Stimulated activated CD8-positive, alpha-beta memory T cell treated with anti-CD3 and anti-CD28 coated beads, Interleukin-12 subunit alpha, Interleukin-12 subunit beta, amount 100 ng/mL, for 24 hours (primary cell): Measurements from ENCODE around the gene RERE.
A peak's percentile ranks its signal among the peaks of the same experiment; 100 is the strongest.

Source experiments
- DNase-seq: peaks from one replicate; pipeline ENCODE4 v3.0.0-alpha.2; 2020; ENCODE audit errors: extremely low read depth

RERE gene

GRCh38 chr1:8817412-8818324, at the start of gene RERE:
TSS of gene RERE (minus strand) at chr1:8817640.
- peak; percentile 84 for DNase-seq

- no peak for DNase-seq
Measured at GRCh38 chr1:8866792-8867415, 49.5 kb upstream of the RERE start.

GRCh38 chr1:8866173-8866791, 48.8 kb upstream of the RERE start:
- no peak for DNase-seq

- no peak for DNase-seq
Measured at GRCh38 chr1:8864713-8865344, 47.4 kb upstream of the RERE start.

GRCh38 chr1:8863794-8864233, 46.4 kb upstream of the RERE start:
- no peak for DNase-seq

- no peak for DNase-seq
Measured at GRCh38 chr1:8863138-8863537, 45.7 kb upstream of the RERE start.

GRCh38 chr1:8862528-8862927, 45.1 kb upstream of the RERE start:
- no peak for DNase-seq

- no peak for DNase-seq
Measured at GRCh38 chr1:8860738-8861516, 43.5 kb upstream of the RERE start.

GRCh38 chr1:8858888-8859706, 41.7 kb upstream of the RERE start:
- no peak for DNase-seq

GRCh38 chr1:8858112-8858668, 40.8 kb upstream of the RERE start:
- DNase-seq = no peak

GRCh38 chr1:8856689-8857412, 39.4 kb upstream of the RERE start:
- DNase-seq = no peak

- DNase-seq = no peak
Measured at GRCh38 chr1:8854240-8854639, 36.8 kb upstream of the RERE start.

GRCh38 chr1:8851060-8851459, 33.6 kb upstream of the RERE start:
- DNase-seq = no peak

- DNase-seq = peak; percentile 61
Measured at GRCh38 chr1:8848663-8849386, 31.4 kb upstream of the RERE start.

GRCh38 chr1:8847990-8848389, 30.6 kb upstream of the RERE start:
- no peak for DNase-seq

GRCh38 chr1:8846263-8846662, 28.8 kb upstream of the RERE start:
- no peak for DNase-seq

- no peak for DNase-seq
Measured at GRCh38 chr1:8845104-8846097, 28.0 kb upstream of the RERE start.
